Measurements from ENCODE around the gene NAPEPLD.
A peak's percentile ranks its signal among the peaks of the same experiment; 100 is the strongest.

Gene NAPEPLD

GRCh38 chr7:103065667-103066066 is 83.2 kb downstream of the NAPEPLD start:
- Histone ChIP-seq H3K4me1 (ENCODE audit: control insufficient read depth in 1 of 2, insufficient read depth in 2 of 2, low read length in 2 of 2) (peaks cover 0 to 2% of the 10 kb centered on the region in 2 experiments), H3K18ac (ENCODE audit: low read length) (no peak overlapping the region), H3K4me2 (ENCODE audit: low read length) (no peak overlapping the region), H3K4me3 (ENCODE audit: low read depth, low read length) (no peak overlapping the region), H2BK5ac (ENCODE audit: low read depth, low read length, poor library complexity) (no peak overlapping the region), H3K23ac (ENCODE audit: low read length) (no peak overlapping the region), H2BK120ac (ENCODE audit: insufficient read depth, low read length, poor library complexity) (no peak overlapping the region), H3K27ac (ENCODE audit: low read depth, low read length) (no peak overlapping the region), H2AFZ (ENCODE audit: insufficient read depth, low read length, poor library complexity) (no peak overlapping the region), H3K14ac (ENCODE audit: low read length) (no peak overlapping the region), H4K91ac (ENCODE audit: low read depth, low read length) (no peak overlapping the region), H3K27me3 (ENCODE audit: insufficient read depth, low read length) (no peaks in the 10 kb centered on the region), H2BK12ac (ENCODE audit: low read length) (no peak overlapping the region), H3K4ac (ENCODE audit: low read depth, low read length) (no peak overlapping the region), H2AK5ac (ENCODE audit: low read length) (no peak overlapping the region), H3K36me3 (ENCODE audit: control insufficient read depth in 1 of 2, insufficient read depth in 2 of 2, low read length in 2 of 2) (no peaks in the 10 kb centered on the region), H3K79me2 (ENCODE audit: control insufficient read depth, insufficient read depth, low read length, poor library complexity) (no peaks in the 10 kb centered on the region), H3K9ac (ENCODE audit: low read length) (no peak overlapping the region), H3K9me3 (ENCODE audit: insufficient read depth, low read depth, low read length) (peaks cover 2% of the 10 kb centered on the region), H3K79me1 (ENCODE audit: low read length) (no peaks in the 10 kb centered on the region), H4K12ac (ENCODE audit: low read depth, low read length) (no peak overlapping the region), H4K8ac (ENCODE audit: low read depth, low read length) (no peak overlapping the region)
- peak in 1 of 2 donors; percentile 48 for DNase-seq
- no CpG with 5 or more reads among the region's 1 CpG for WGBS (ENCODE audit: extremely low coverage, insufficient coverage, insufficient read length)

GRCh38 chr7:103063895-103064294 is 85.0 kb downstream of the NAPEPLD start:
- no peak overlapping the region for H3K9ac ChIP-seq (ENCODE audit: low read length)
- no peak overlapping the region for H4K8ac ChIP-seq (ENCODE audit: low read depth, low read length)
- no peak overlapping the region for H2AFZ ChIP-seq (ENCODE audit: insufficient read depth, low read length, poor library complexity)
- H2AK5ac ChIP-seq (ENCODE audit: low read length) = no peak overlapping the region
- no peak overlapping the region for H2BK5ac ChIP-seq (ENCODE audit: low read depth, low read length, poor library complexity)
- H3K4ac ChIP-seq (ENCODE audit: low read depth, low read length) = no peak overlapping the region
- H3K79me2 ChIP-seq (ENCODE audit: control insufficient read depth, insufficient read depth, low read length, poor library complexity) = no peaks in the 10 kb centered on the region
- H3K79me1 ChIP-seq (ENCODE audit: low read length) = no peaks in the 10 kb centered on the region
- H3K23ac ChIP-seq (ENCODE audit: low read length) = no peak overlapping the region
- DNase-seq = no peak
- H3K18ac ChIP-seq (ENCODE audit: low read length) = no peak overlapping the region
- peaks cover 0 to 2% of the 10 kb centered on the region in 2 experiments for H3K4me1 ChIP-seq (ENCODE audit: control insufficient read depth in 1 of 2, insufficient read depth in 2 of 2, low read length in 2 of 2)
- no peak overlapping the region for H2BK12ac ChIP-seq (ENCODE audit: low read length)
- no peak overlapping the region for H4K12ac ChIP-seq (ENCODE audit: low read depth, low read length)
- H2BK120ac ChIP-seq (ENCODE audit: insufficient read depth, low read length, poor library complexity) = no peak overlapping the region
- no CpG with 5 or more reads among the region's 3 CpGs for WGBS (ENCODE audit: extremely low coverage, insufficient coverage, insufficient read length)
- no peaks in the 10 kb centered on the region for H3K36me3 ChIP-seq (ENCODE audit: control insufficient read depth in 1 of 2, insufficient read depth in 2 of 2, low read length in 2 of 2)
- H3K27me3 ChIP-seq (ENCODE audit: insufficient read depth, low read length) = no peaks in the 10 kb centered on the region
- no peak overlapping the region for H4K91ac ChIP-seq (ENCODE audit: low read depth, low read length)
- H3K4me3 ChIP-seq (ENCODE audit: low read depth, low read length) = no peak overlapping the region
- H3K9me3 ChIP-seq (ENCODE audit: insufficient read depth, low read depth, low read length) = peaks cover under 1% of the 10 kb centered on the region
- H3K4me2 ChIP-seq (ENCODE audit: low read length) = no peak overlapping the region
- no peak overlapping the region for H3K27ac ChIP-seq (ENCODE audit: low read depth, low read length)
- no peak overlapping the region for H3K14ac ChIP-seq (ENCODE audit: low read length)

GRCh38 chr7:103059471-103059870 is 89.4 kb downstream of the NAPEPLD start:
- no peak for DNase-seq
- Histone ChIP-seq H3K79me2 (ENCODE audit: control insufficient read depth, insufficient read depth, low read length, poor library complexity) (no peaks in the 10 kb centered on the region), H3K79me1 (ENCODE audit: low read length) (no peaks in the 10 kb centered on the region), H3K4me1 (ENCODE audit: control insufficient read depth in 1 of 2, insufficient read depth in 2 of 2, low read length in 2 of 2) (peaks cover 0 to 2% of the 10 kb centered on the region in 2 experiments), H2BK12ac (ENCODE audit: low read length) (no peak overlapping the region), H3K14ac (ENCODE audit: low read length) (no peak overlapping the region), H3K18ac (ENCODE audit: low read length) (no peak overlapping the region), H3K27me3 (ENCODE audit: insufficient read depth, low read length) (no peaks in the 10 kb centered on the region), H2AFZ (ENCODE audit: insufficient read depth, low read length, poor library complexity) (no peak overlapping the region), H3K23ac (ENCODE audit: low read length) (no peak overlapping the region), H3K4me2 (ENCODE audit: low read length) (no peak overlapping the region), H4K91ac (ENCODE audit: low read depth, low read length) (no peak overlapping the region), H3K27ac (ENCODE audit: low read depth, low read length) (no peak overlapping the region), H3K4me3 (ENCODE audit: low read depth, low read length) (no peak overlapping the region), H3K36me3 (ENCODE audit: control insufficient read depth in 1 of 2, insufficient read depth in 2 of 2, low read length in 2 of 2) (no peaks in the 10 kb centered on the region), H2AK5ac (ENCODE audit: low read length) (no peak overlapping the region), H3K9me3 (ENCODE audit: insufficient read depth, low read depth, low read length) (no peaks in the 10 kb centered on the region), H4K12ac (ENCODE audit: low read depth, low read length) (no peak overlapping the region), H3K4ac (ENCODE audit: low read depth, low read length) (no peak overlapping the region), H2BK5ac (ENCODE audit: low read depth, low read length, poor library complexity) (no peak overlapping the region), H3K9ac (ENCODE audit: low read length) (no peak overlapping the region), H4K8ac (ENCODE audit: low read depth, low read length) (no peak overlapping the region), H2BK120ac (ENCODE audit: insufficient read depth, low read length, poor library complexity) (no peak overlapping the region)
- WGBS (ENCODE audit: extremely low coverage, insufficient coverage, insufficient read length) = no CpG with 5 or more reads among the region's 2 CpGs

DNA sequence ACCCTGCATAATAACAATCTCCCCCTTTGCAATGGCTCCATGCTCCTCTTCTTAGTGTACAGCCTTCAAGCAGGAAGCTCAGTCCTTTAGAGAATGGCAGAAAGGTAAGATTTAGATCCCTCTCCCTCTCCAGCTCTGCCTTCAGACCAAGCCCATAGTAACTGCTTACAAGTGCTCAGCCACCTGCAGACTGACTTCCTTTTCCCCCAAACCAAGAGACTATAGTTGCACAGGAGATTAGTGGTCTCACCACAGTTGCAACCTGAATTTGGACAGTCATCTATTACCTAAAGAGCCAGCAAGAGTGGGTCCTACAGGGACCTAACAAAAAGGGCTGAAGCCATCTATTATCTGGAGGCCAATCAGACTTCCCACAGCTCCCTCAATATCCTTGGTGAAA is 90.8 kb downstream of the NAPEPLD start:
- no peak overlapping the region for H3K27ac ChIP-seq (ENCODE audit: low read depth, low read length)

More for the DNA sequence above, 90.8 kb downstream of the NAPEPLD start:
- Histone ChIP-seq H3K18ac (ENCODE audit: low read length) (no peak overlapping the region), H2AFZ (ENCODE audit: insufficient read depth, low read length, poor library complexity) (no peak overlapping the region), H4K8ac (ENCODE audit: low read depth, low read length) (no peak overlapping the region), H2BK120ac (ENCODE audit: insufficient read depth, low read length, poor library complexity) (no peak overlapping the region), H2BK12ac (ENCODE audit: low read length) (no peak overlapping the region), H3K9ac (ENCODE audit: low read length) (no peak overlapping the region), H4K91ac (ENCODE audit: low read depth, low read length) (no peak overlapping the region), H3K23ac (ENCODE audit: low read length) (no peak overlapping the region), H4K12ac (ENCODE audit: low read depth, low read length) (no peak overlapping the region), H3K27me3 (ENCODE audit: insufficient read depth, low read length) (no peaks in the 10 kb centered on the region), H3K79me2 (ENCODE audit: control insufficient read depth, insufficient read depth, low read length, poor library complexity) (no peaks in the 10 kb centered on the region), H2BK5ac (ENCODE audit: low read depth, low read length, poor library complexity) (no peak overlapping the region), H3K4me2 (ENCODE audit: low read length) (no peak overlapping the region), H3K9me3 (ENCODE audit: insufficient read depth, low read depth, low read length) (no peaks in the 10 kb centered on the region), H3K79me1 (ENCODE audit: low read length) (no peaks in the 10 kb centered on the region), H3K4me1 (ENCODE audit: control insufficient read depth in 1 of 2, insufficient read depth in 2 of 2, low read length in 2 of 2) (peaks cover 0 to 2% of the 10 kb centered on the region in 2 experiments), H3K4me3 (ENCODE audit: low read depth, low read length) (no peak overlapping the region), H3K14ac (ENCODE audit: low read length) (no peak overlapping the region), H3K4ac (ENCODE audit: low read depth, low read length) (no peak overlapping the region), H3K36me3 (ENCODE audit: control insufficient read depth in 1 of 2, insufficient read depth in 2 of 2, low read length in 2 of 2) (no peaks in the 10 kb centered on the region), H2AK5ac (ENCODE audit: low read length) (no peak overlapping the region)
- no peak for DNase-seq

All from trophoblast cell (in vitro differentiated cells and primary cell).